Heart right ventricle (tissue), 16 donors: ENCODE measurements around the gene GPSM1. TPM values are rescaled to one million over a fixed set of nuclear protein-coding genes. Genes with fewer than 3 reads are reported as not detected.

Experiments
- ATAC-seq, 8 donors: fragments of 200-7000 bp; cut with Tn5 transposase; one replicate each; pipeline ENCODE4 v1.9.1; 2020; ENCODE audit warnings: mild to moderate bottlenecking in 8 of 8, moderate library complexity in 8 of 8, moderate number of reproducible peaks in 1 of 8
- DNase-seq, 2 donors: peaks; one replicate each; pipeline ENCODE4 v3.0.0-alpha.2; 2020
- H3K27ac ChIP-seq, 10 donors: fragments of 200-600 bp; sonication (generic) in 2 of 10; one replicate each; pipeline versions ENCODE4 v1.5.0 to v1.8.0; 2020 to 2022; ENCODE audit warnings: mild to moderate bottlenecking in 3 of 10
- H3K27me3 ChIP-seq, 7 donors: fragments of 200-600 bp; one replicate each; pipeline ENCODE4 v1.8.0; 2021 to 2022; ENCODE audit warnings: mild to moderate bottlenecking in 2 of 7
- H3K36me3 ChIP-seq, 9 donors: fragments of 200-600 bp; sonication (generic) in 1 of 9; one replicate each; pipeline versions ENCODE4 v1.5.0 to v1.8.0; 2020 to 2022; ENCODE audit warnings: mild to moderate bottlenecking in 2 of 9
- H3K4me1 ChIP-seq, 9 donors: fragments of 200-600 bp; sonication (generic) in 1 of 9; one replicate each; pipeline versions ENCODE4 v1.5.0 to v1.8.0; 2020 to 2022; ENCODE audit warnings: mild to moderate bottlenecking in 4 of 9
- H3K4me3 ChIP-seq, 10 donors: fragments of 200-600 bp; sonication (generic) in 2 of 10; one replicate each; pipeline versions ENCODE4 v1.5.0 to v1.8.0; 2020 to 2022; ENCODE audit warnings: mild to moderate bottlenecking in 7 of 10, moderate library complexity in 2 of 10
- H3K9me3 ChIP-seq, 11 donors: fragments of 200-600 bp in 10 of 11; sonication (generic) in 2 of 11; one replicate each; pipeline versions ENCODE4 v1.5.0 to v1.8.0; 2013 to 2022; ENCODE audit warnings: mild to moderate bottlenecking in 2 of 11, control low read depth in 1 of 11, moderate library complexity in 1 of 11
- CTCF ChIP-seq, 9 donors: fragments of 200-600 bp; sonication (generic) in 2 of 9; IDR thresholded peaks; one replicate each; pipeline versions ENCODE4 v1.5.0 to v1.8.0; 2021 to 2022; ENCODE audit warnings: antibody characterized with exemption in 9 of 9, mild to moderate bottlenecking in 5 of 9, moderate library complexity in 1 of 9
- WGBS, 2 donors: extraction: QIAGEN DNeasy Blood & Tissue Kit; methylation state at CpG; one replicate each; pipeline ENCODE4 v1.1.7; 2013; ENCODE audit warnings: inconsistent platforms in 1 of 2; 5-methylcytosine and 5-hydroxymethylcytosine counted together
- intact Hi-C, 10 donors: fragments of 100-400 bp; cut with DNase I; formaldehyde crosslinking; loops; one replicate each; pipeline versions ENCODE4 v1.11.1 to v1.14.2; 2022
- polyA plus RNA-seq, 2 donors: library from polyadenylated mRNA; stranded (reverse); fragments of 200-250 nt; gene quantifications; one replicate each; pipeline ENCODE4 v1.2.3, GENCODE V29; 2013
- total RNA-seq, 10 donors: library from RNA; stranded (reverse); fragmentation: NEBNext Ultra II Directional in 3 of 10; extraction: Animal tissue kit (Norgen Biotek cat#: 25700) in 3 of 10; gene quantifications; one replicate each; pipeline versions ENCODE4 v1.2.1 to v1.2.4, GENCODE V29; 2021 to 2023
- donor health status: Arrhythmogenic right ventricular cardiomyopathy.
- donor health status: ischemic (EF 13 %, LVEDD 7.1; RV severe dilation, severe dysfunction).
- donor health status: healthy with polysubstance abuse.
- donor health status: DM: no; HTN: yes; CAD: no.
- donor health status: DM: no; HTN: no; CAD: no.
- donor health status: ischemic (EF 25% LVEDD 6.9; RV normal size, moderate dysfunction).
- donor health status: ischemic (EF 25% LVEDD 5.7; RV mildly dilated, moderate dysfunction).
- donor health status: healthy.
- donor health status: DM: yes; HTN: yes; CAD: no.
- donor health status: Ischemic cardiomyopathy.
- donor health status: ischemic (EF 35%, LVEDD 5.7; RV mildly dilated, moderate dysfunction).
- donor health status: nonischemic (EF 11% LVEDD 7.7; RV severe dilation, severe dysfunction).
- donor health status: DM: yes; HTN: yes; CAD: no.
- donor health status: PGD.
- donor health status: ischemic (EF 29% LVEDD 5.4; RV normal size, mild dysfunction).
- donor health status: nonischemic (EF 23%, LVEDD 6.1; RV moderate dilation, normal function).

GPSM1 gene
- total and polyA plus RNA-seq, 12 donors = 19.4 to 87.8 (median 25.8) TPM

- Histone ChIP-seq H3K27me3 (no peaks in the 10 kb centered on the region), H3K27ac (peak overlapping the region in 5 of 10 donors; percentile 14 to 90 (median 26)), H3K4me3 (no peak overlapping the region), H3K9me3 (no peaks in the 10 kb centered on the region), H3K4me1 (peaks cover 9 to 42% (median 29%) of the 10 kb centered on the region in 9 donors), H3K36me3 (peaks cover 0 to 40% (median 6%) of the 10 kb centered on the region in 9 donors)
- intact Hi-C loops = loop anchor here in 5 of 10 donors (1.0 to 5.0 kb wide), 4 partner anchors 24 to 63 kb away; partner anchors contain the start of genes SNAPC4 (in 3 of the 5) and DNLZ (in 2 of the 5)
- TF ChIP-seq CTCF (IDR thresholded peaks at IDR 0.05) = peak; percentile 76 to 91 (median 84)
- ATAC-seq = peak in 4 of 8 donors; percentile 23 to 53 (median 31)
- peak in 1 of 2 donors; percentile 79 for DNase-seq
- WGBS, 2 donors = 70 to 76% methylated on average over 32 of the region's 32 CpGs
These were observed 12.0 kb downstream of the GPSM1 start for GRCh38 chr9:136339173-136339957.

GRCh38 chr9:136339958-136340310 is 12.6 kb downstream of the GPSM1 start:
- DNase-seq (no peak), ATAC-seq (no peak)
- peaks cover 0 to 40% (median 6%) of the 10 kb centered on the region in 9 donors for H3K36me3 ChIP-seq
- peaks cover 10 to 46% (median 32%) of the 10 kb centered on the region in 9 donors for H3K4me1 ChIP-seq
- no peak for TF ChIP-seq CTCF (IDR thresholded peaks at IDR 0.05)
- H3K9me3 ChIP-seq = no peaks in the 10 kb centered on the region
- no peak overlapping the region for H3K4me3 ChIP-seq
- no peaks in the 10 kb centered on the region for H3K27me3 ChIP-seq
- WGBS, 2 donors = 89 to 91% methylated on average over 12 of the region's 12 CpGs
- H3K27ac ChIP-seq = peak overlapping the region in 4 of 10 donors; percentile 90 to 94 (median 92)
- intact Hi-C loops = loop anchor here in 6 of 10 donors (1.0 to 10.0 kb wide), 5 partner anchors 23 to 65 kb away; partner anchors contain the start of genes SNAPC4 (in 4 of the 6) and DNLZ (in 2 of the 6)

- Histone ChIP-seq H3K27me3 (no peaks in the 10 kb centered on the region), H3K27ac (peak overlapping the region in 8 of 10 donors; percentile 83 to 95 (median 92)), H3K9me3 (no peaks in the 10 kb centered on the region), H3K4me1 (peaks cover 15 to 51% (median 37%) of the 10 kb centered on the region in 9 donors), H3K36me3 (peaks cover 0 to 40% (median 6%) of the 10 kb centered on the region in 9 donors), H3K4me3 (no peak overlapping the region)
- intact Hi-C loops = loop anchor here in 1 of 10 donors (10.0 kb wide), 1 partner anchor 64 kb away; the partner anchor contains the start of gene SNAPC4
- 92 to 96% methylated on average over 28 of the region's 28 CpGs for WGBS, 2 donors
- no peak for ATAC-seq
- DNase-seq = no peak
- TF ChIP-seq CTCF (IDR thresholded peaks at IDR 0.05) = no peak
These were observed 13.2 kb downstream of the GPSM1 start for GRCh38 chr9:136340356-136341041.

- Histone ChIP-seq H3K4me1 (peaks cover 20 to 58% (median 42%) of the 10 kb centered on the region in 9 donors), H3K27me3 (no peaks in the 10 kb centered on the region), H3K36me3 (peaks cover 0 to 35% (median 6%) of the 10 kb centered on the region in 9 donors), H3K9me3 (no peaks in the 10 kb centered on the region), H3K4me3 (no peak overlapping the region), H3K27ac (peak overlapping the region in 9 of 10 donors; percentile 83 to 95 (median 92))
- intact Hi-C loops = loop anchor here in 1 of 10 donors (10.0 kb wide), 1 partner anchor 64 kb away; the partner anchor contains the start of gene SNAPC4
- DNase-seq = peak in 1 of 2 donors; percentile 63
- peak in 6 of 8 donors; percentile 9 to 59 (median 27) for ATAC-seq
- 67 to 70% methylated on average over 18 of the region's 18 CpGs for WGBS, 2 donors
- no peak for TF ChIP-seq CTCF (IDR thresholded peaks at IDR 0.05)
These were observed 13.8 kb downstream of the GPSM1 start for GRCh38 chr9:136341042-136341655.
